Ishikawa (cell line): ENCODE data around the gene GABRA4.

Experiments
- CEBPB ChIP-seq: IDR thresholded peaks from 2 replicates; pipeline ENCODE4 v1.6.1; 2012
- CREB1 ChIP-seq: IDR thresholded peaks from 2 replicates; pipeline ENCODE4 v1.6.1; 2012; ENCODE audit warnings: low read depth
- EGR1 ChIP-seq: IDR thresholded peaks from 2 replicates; pipeline ENCODE4 v1.6.1; 2012
- EP300 ChIP-seq: IDR thresholded peaks from 2 replicates; pipeline ENCODE4 v1.6.1; 2012; ENCODE audit warnings: borderline replicate concordance
- FOXM1 ChIP-seq: IDR thresholded peaks from 2 replicates; pipeline ENCODE4 v1.6.1; 2012; ENCODE audit warnings: low read depth, borderline replicate concordance
- NFIC ChIP-seq: IDR thresholded peaks from 2 replicates; pipeline ENCODE4 v1.6.1; 2012
- RAD21 ChIP-seq: IDR thresholded peaks from 2 replicates; pipeline ENCODE4 v1.6.1; 2012; ENCODE audit warnings: low read depth
- TAF1 ChIP-seq: IDR thresholded peaks from 2 replicates; pipeline ENCODE4 v1.6.1; 2012; ENCODE audit warnings: low read depth, mild to moderate bottlenecking
- TCF12 ChIP-seq: IDR thresholded peaks from 2 replicates; pipeline ENCODE4 v1.6.1; 2012; ENCODE audit warnings: low read depth
- TEAD4 ChIP-seq: IDR thresholded peaks from 2 replicates; pipeline ENCODE4 v1.6.1; 2012
- YY1 ChIP-seq: IDR thresholded peaks from 2 replicates; pipeline ENCODE4 v1.6.1; 2012; ENCODE audit warnings: low read depth
- ZBTB7A ChIP-seq: IDR thresholded peaks from 2 replicates; pipeline ENCODE4 v1.6.1; 2012; ENCODE audit warnings: low read depth
- TF ChIP-seq, protein P1 (sequence below): IDR thresholded peaks from 2 replicates; pipeline ENCODE4 v1.6.1; 2012
- TF ChIP-seq, protein P2 (sequence below): IDR thresholded peaks from 2 replicates; pipeline ENCODE4 v1.6.1; 2012; ENCODE audit warnings: low read depth, mild to moderate bottlenecking
- TF ChIP-seq, protein P3 (sequence below): IDR thresholded peaks from 2 replicates; pipeline ENCODE4 v1.6.1; 2012

The GABRA4 gene

DNA sequence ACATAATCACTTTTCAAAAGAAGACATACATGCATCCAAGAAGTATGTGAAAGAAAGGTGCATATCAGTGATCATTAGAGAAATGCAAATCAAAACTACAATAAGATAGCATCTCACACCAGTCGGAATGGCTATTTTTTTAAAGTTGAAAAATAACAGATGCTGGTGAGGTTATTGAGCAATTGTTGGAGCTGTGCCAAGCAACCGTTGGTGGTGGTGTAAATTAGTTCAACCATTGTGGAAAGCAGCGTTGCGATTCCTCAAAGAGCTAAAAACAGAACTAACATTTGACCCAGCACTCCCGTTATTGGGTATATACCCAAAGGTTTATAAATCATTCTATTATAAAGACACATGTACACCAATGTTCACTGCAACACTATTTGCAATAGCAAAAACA is 98.6 kb downstream of the GABRA4 start:
- 0 out of 2 replicates have a peak, but pooled peaks have one; percentile 16 for TF ChIP-seq NFIC
- TF ChIP-seq TEAD4, result no peak

DNA sequence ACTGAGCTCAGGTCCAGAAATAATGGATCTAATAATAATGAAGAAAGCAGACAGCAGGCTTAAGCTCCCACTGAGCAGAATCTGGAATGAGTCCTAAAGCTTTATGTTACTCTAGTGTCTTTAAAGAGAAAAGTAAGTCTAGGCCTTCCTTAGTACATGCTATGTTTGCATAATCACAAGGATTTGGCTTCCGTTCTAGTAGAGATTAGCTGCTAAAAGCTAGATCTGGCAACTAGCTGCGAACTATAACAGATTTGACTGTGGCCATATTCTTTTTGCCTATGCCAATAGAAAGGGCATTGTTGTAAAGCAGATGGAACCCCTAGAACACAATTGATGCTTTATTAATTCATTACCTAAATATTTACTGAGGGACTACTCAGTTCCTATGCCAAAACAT is 103.3 kb downstream of the GABRA4 start:
- TF ChIP-seq NFIC (no peak), FOXM1 (no peak), CEBPB (no peak), TCF12 (no peak), EP300 (no peak), YY1 (no peak), TEAD4 (no peak), TAF1 (no peak), EGR1 (no peak), RAD21 (no peak), CREB1 (no peak), ZBTB7A (no peak)
- TF ChIP-seq, protein P1, sequence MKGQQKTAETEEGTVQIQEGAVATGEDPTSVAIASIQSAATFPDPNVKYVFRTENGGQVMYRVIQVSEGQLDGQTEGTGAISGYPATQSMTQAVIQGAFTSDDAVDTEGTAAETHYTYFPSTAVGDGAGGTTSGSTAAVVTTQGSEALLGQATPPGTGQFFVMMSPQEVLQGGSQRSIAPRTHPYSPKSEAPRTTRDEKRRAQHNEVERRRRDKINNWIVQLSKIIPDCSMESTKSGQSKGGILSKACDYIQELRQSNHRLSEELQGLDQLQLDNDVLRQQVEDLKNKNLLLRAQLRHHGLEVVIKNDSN, result no peak
- TF ChIP-seq, protein P2, sequence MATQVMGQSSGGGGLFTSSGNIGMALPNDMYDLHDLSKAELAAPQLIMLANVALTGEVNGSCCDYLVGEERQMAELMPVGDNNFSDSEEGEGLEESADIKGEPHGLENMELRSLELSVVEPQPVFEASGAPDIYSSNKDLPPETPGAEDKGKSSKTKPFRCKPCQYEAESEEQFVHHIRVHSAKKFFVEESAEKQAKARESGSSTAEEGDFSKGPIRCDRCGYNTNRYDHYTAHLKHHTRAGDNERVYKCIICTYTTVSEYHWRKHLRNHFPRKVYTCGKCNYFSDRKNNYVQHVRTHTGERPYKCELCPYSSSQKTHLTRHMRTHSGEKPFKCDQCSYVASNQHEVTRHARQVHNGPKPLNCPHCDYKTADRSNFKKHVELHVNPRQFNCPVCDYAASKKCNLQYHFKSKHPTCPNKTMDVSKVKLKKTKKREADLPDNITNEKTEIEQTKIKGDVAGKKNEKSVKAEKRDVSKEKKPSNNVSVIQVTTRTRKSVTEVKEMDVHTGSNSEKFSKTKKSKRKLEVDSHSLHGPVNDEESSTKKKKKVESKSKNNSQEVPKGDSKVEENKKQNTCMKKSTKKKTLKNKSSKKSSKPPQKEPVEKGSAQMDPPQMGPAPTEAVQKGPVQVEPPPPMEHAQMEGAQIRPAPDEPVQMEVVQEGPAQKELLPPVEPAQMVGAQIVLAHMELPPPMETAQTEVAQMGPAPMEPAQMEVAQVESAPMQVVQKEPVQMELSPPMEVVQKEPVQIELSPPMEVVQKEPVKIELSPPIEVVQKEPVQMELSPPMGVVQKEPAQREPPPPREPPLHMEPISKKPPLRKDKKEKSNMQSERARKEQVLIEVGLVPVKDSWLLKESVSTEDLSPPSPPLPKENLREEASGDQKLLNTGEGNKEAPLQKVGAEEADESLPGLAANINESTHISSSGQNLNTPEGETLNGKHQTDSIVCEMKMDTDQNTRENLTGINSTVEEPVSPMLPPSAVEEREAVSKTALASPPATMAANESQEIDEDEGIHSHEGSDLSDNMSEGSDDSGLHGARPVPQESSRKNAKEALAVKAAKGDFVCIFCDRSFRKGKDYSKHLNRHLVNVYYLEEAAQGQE, result no peak
- TF ChIP-seq, protein P3, sequence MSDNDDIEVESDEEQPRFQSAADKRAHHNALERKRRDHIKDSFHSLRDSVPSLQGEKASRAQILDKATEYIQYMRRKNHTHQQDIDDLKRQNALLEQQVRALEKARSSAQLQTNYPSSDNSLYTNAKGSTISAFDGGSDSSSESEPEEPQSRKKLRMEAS, result no peak

DNA sequence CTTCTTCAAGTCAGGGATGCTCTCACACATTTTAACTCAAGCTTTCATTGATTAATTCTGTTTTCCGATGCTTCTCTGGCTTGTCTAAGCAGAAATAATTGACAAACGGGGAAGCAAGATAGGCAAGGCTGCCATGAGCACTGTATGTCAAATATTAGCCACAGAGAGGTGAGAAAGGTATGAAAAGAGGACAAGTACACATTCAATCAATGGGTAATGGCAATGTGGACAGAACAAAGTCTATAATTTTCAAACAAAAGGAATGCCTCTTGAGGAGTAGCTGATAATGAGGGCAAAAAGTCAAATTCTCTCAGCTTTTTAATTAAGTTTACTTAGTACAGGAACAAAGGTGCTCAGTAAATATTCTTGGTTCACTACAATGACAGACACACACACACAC is 104.0 kb downstream of the GABRA4 start:
- TF ChIP-seq RAD21 (no peak), FOXM1 (no peak), NFIC (no peak), ZBTB7A (no peak), TEAD4 (no peak), CEBPB (no peak), TAF1 (no peak), EP300 (no peak), EGR1 (no peak), CREB1 (no peak)
- TF ChIP-seq, protein P2, result no peak
- TF ChIP-seq, protein P3, result no peak
- TF ChIP-seq, protein P1, result no peak

DNA sequence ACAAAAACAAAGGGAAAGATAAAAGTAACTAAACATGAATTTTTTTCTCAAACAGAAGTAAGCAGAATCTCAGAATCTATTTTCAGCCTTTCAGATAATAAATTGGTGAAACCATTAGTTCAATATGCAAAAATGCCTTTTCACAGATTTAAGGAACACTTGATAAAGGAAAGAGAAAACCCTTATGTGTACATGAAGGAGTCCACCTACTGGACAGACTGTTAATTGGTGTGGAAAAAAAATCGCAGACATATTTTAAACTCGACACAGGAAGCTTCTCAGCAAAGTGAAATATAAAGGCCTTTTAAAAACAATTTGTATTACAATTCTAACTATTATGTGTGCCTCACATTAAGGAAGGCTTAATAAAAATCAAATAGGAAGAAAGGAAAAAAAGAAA is 106.7 kb downstream of the GABRA4 start:
- 0 out of 2 replicates have a peak, but pooled peaks have one; percentile 9 for TF ChIP-seq RAD21
- TF ChIP-seq, protein P3, result no peak
- TF ChIP-seq YY1, result no peak

DNA sequence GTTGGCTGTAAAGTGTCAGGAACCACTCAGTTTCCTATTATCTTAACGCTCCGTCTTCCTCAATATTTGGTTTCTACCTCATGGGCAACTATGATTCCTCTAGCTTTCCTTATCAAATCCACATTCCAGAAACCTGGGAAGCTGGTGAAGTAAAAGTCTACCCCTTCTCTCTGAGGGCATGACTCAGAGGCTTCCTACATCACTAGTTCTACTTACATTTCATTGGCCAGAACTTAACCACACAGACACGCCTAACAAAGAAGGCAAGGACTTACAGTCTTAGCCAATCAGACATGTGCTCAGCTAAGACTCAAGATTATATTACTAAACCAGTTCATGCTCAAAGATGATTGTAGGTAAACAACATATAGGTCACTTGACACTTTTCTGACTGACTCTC is 114.7 kb downstream of the GABRA4 start:
- no peak for TF ChIP-seq ZBTB7A
- TF ChIP-seq, protein P1, result no peak
- TF ChIP-seq RAD21, result no peak
- no peak for TF ChIP-seq EP300
- TF ChIP-seq NFIC, result no peak

DNA sequence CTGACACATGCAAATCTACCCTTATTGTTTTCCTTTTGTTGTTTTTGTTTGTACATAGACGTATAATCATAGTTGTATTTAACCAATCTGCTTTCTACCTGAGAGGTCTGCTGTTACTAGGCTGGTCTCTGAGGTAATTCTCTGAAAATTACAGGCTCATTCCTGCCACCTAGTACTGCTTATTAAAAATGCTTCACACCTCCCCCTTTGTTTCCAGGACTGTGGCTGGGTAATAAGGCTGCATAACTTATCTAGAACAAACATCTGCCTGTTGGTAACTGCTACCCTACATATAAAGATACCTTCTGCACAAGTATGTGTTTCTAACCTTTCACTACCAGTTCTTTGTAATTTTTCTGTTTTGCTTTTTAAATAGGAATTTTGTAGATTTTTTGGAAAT is 118.6 kb downstream of the GABRA4 start:
- TF ChIP-seq, protein P2, result no peak
- no peak for TF ChIP-seq YY1
- no peak for TF ChIP-seq FOXM1
- TF ChIP-seq TEAD4, result no peak
- no peak for TF ChIP-seq ZBTB7A
- TF ChIP-seq CREB1, result no peak
- TF ChIP-seq EP300, result no peak
- no peak for TF ChIP-seq RAD21
- no peak for TF ChIP-seq NFIC
- TF ChIP-seq, protein P1, result no peak
- TF ChIP-seq CEBPB, result no peak
- TF ChIP-seq, protein P3, result no peak
- TF ChIP-seq TCF12, result no peak
- no peak for TF ChIP-seq EGR1
- no peak for TF ChIP-seq TAF1
